Astrocyte of the cerebellum (primary cell): ENCODE data around the gene CDK5R1.

Source experiments
- DNase-seq: peaks from one replicate; pipeline ENCODE4 v3.0.0-alpha.2; 2011; ENCODE audit warnings: low read depth
- H3K4me3 ChIP-seq: 2 replicates; pipeline ENCODE4 v1.5.1; 2011; ENCODE audit warnings: mild to moderate bottlenecking, low read depth, low read length, moderate library complexity
- CTCF ChIP-seq: IDR thresholded peaks from 2 replicates; pipeline ENCODE4 v1.5.1; 2012; ENCODE audit warnings: low read length, low read depth, moderate library complexity, mild to moderate bottlenecking; ENCODE audit errors: missing control alignments
- in situ Hi-C: cut with HindIII; loops from 2 replicates; pipeline ENCODE4 v1.10.0; 2017; ENCODE audit warnings: low sequenced_read_pairs

CDK5R1 gene

GRCh38 chr17:32512328-32512727 is 25.5 kb downstream of the CDK5R1 start:
- no peak for TF ChIP-seq CTCF
- in situ Hi-C loops, result no loop called here
- H3K4me3 ChIP-seq, result no peak overlapping the region
- no peak for DNase-seq

GRCh38 chr17:32513579-32513978 is 26.8 kb downstream of the CDK5R1 start:
- TF ChIP-seq CTCF, result no peak
- no peak for DNase-seq
- H3K4me3 ChIP-seq, result no peak overlapping the region
- in situ Hi-C loops, result no loop called here

GRCh38 chr17:32514606-32515005 is 27.8 kb downstream of the CDK5R1 start:
- in situ Hi-C loops, result no loop called here
- H3K4me3 ChIP-seq, result no peak overlapping the region
- TF ChIP-seq CTCF, result no peak
- DNase-seq, result no peak

GRCh38 chr17:32515677-32516383 is 29.0 kb downstream of the CDK5R1 start:
- in situ Hi-C loops, result no loop called here
- no peak overlapping the region for H3K4me3 ChIP-seq
- no peak for DNase-seq
- TF ChIP-seq CTCF, result no peak

GRCh38 chr17:32516450-32516849 is 29.7 kb downstream of the CDK5R1 start:
- no peak overlapping the region for H3K4me3 ChIP-seq
- DNase-seq, result no peak
- no peak for TF ChIP-seq CTCF
- in situ Hi-C loops, result no loop called here

- no peak for DNase-seq
- H3K4me3 ChIP-seq, result no peak overlapping the region
- in situ Hi-C loops, result no loop called here
- TF ChIP-seq CTCF, result no peak
Observed at GRCh38 chr17:32516940-32517701, 30.3 kb downstream of the CDK5R1 start.
